HepG2 (cell line): ENCODE results near the gene BCL2L2. TPM values are rescaled to one million over a fixed set of nuclear protein-coding genes. Genes with fewer than 3 reads are reported as not detected.
A peak's percentile ranks its signal among the peaks of the same experiment; 100 is the strongest.

Source experiments
- AKNA ChIP-seq: sonication (generic); formaldehyde crosslinking; IDR thresholded peaks from 2 replicates; pipeline ENCODE4 v1.4.0; 2020; ENCODE audit warnings: missing genetic modification reagents, borderline replicate concordance
- KAT2B ChIP-seq: fragments of 150-350 bp; IDR thresholded peaks from 2 replicates; pipeline ENCODE4 v1.6.1; 2014; ENCODE audit warnings: low read depth, low read length, borderline replicate concordance
- NFYB ChIP-seq: sonication (generic); formaldehyde crosslinking; IDR thresholded peaks from 2 replicates; pipeline ENCODE4 v1.4.0; 2020; ENCODE audit warnings: missing genetic modification reagents
- PRDM4 ChIP-seq: sonication (generic); formaldehyde crosslinking; IDR thresholded peaks from 2 replicates; pipeline ENCODE4 v1.9.0; 2021; ENCODE audit warnings: missing genetic modification reagents, borderline replicate concordance
- SP1 ChIP-seq, 2 experiments: fragments of 450-650 bp in 1 of 2; sonication (generic) in 1 of 2; formaldehyde crosslinking in 1 of 2; IDR thresholded peaks; 2 replicates each; pipeline versions ENCODE4 v1.4.0 to v1.6.1; 2016 to 2020; ENCODE audit warnings: missing genetic modification reagents in 1 of 2
- SP2 ChIP-seq: sonication (generic); formaldehyde crosslinking; IDR thresholded peaks from 2 replicates; pipeline ENCODE4 v1.5.1; 2020; ENCODE audit warnings: mild to moderate bottlenecking, missing genetic modification reagents
- TRAFD1 ChIP-seq: sonication (generic); formaldehyde crosslinking; IDR thresholded peaks from 2 replicates; pipeline ENCODE4 v1.5.1; 2020; ENCODE audit warnings: missing genetic modification reagents, mild to moderate bottlenecking, borderline replicate concordance
- YEATS4 ChIP-seq: sonication (generic); formaldehyde crosslinking; IDR thresholded peaks from 2 replicates; pipeline ENCODE4 v1.4.0; 2020; ENCODE audit warnings: missing genetic modification reagents, borderline replicate concordance
- ZKSCAN5 ChIP-seq: sonication (generic); formaldehyde crosslinking; IDR thresholded peaks from 2 replicates; pipeline ENCODE4 v1.5.1; 2020; ENCODE audit warnings: mild to moderate bottlenecking, missing genetic modification reagents
- ZNF101 ChIP-seq: sonication (generic); formaldehyde crosslinking; IDR thresholded peaks from 2 replicates; pipeline ENCODE4 v1.4.0; 2020; ENCODE audit warnings: mild to moderate bottlenecking, low read depth, missing genetic modification reagents, borderline replicate concordance
- ZNF124 ChIP-seq: sonication (generic); formaldehyde crosslinking; IDR thresholded peaks from 2 replicates; pipeline ENCODE4 v1.4.0; 2020; ENCODE audit warnings: missing genetic modification reagents
- ZNF33B ChIP-seq: sonication (generic); formaldehyde crosslinking; IDR thresholded peaks from 2 replicates; pipeline ENCODE4 v1.5.1; 2020; ENCODE audit warnings: mild to moderate bottlenecking, missing genetic modification reagents
- ZNF567 ChIP-seq: sonication (generic); formaldehyde crosslinking; IDR thresholded peaks from 2 replicates; pipeline ENCODE4 v1.8.1; 2023; ENCODE audit warnings: mild to moderate bottlenecking, missing genetic modification reagents, borderline replicate concordance
- polyA plus RNA-seq, 8 experiments: library from polyadenylated mRNA; depleted of rRNA in 3 of 8; stranded (reverse) in 7 of 8; unstranded in 1 of 8; fragments of >200 nt; fragmentation: Illumina TruSeq in 4 of 8; extraction: Trizol in 4 of 8; gene quantifications; 2 replicates each; pipeline versions ENCODE4 v1.2.1 to v1.2.3, GENCODE V29; 2011 to 2016; ENCODE audit warnings: low read depth in 4 of 8, missing spikeins in 1 of 8, mixed read lengths in 1 of 8; ENCODE audit not compliant: insufficient read depth in 1 of 8
- total RNA-seq, 5 experiments: library from RNA; depleted of rRNA; stranded (reverse); fragments of >200 nt; fragmentation: Illumina TruSeq; extraction: Trizol; gene quantifications; 2 replicates each; pipeline ENCODE4 v1.2.3, GENCODE V29; 2016; ENCODE audit warnings: low read depth in 1 of 5

BCL2L2 gene
- total and polyA plus RNA-seq, 2 of the 13 experiments (the other 11 are each of a cell fraction or from before 2014, with no cell fraction given): 28.1 to 49.8 TPM

GRCh38 chr14:23302290-23303225 is 4.1 kb upstream of the BCL2L2 start, which contains the start of gene PPP1R3E (continued):
- peak; percentile 80; the same call in 1 of the 2 replicates for TF ChIP-seq ZNF33B
- TF ChIP-seq SP2 (CRISPR knock-in tag): no peak
- no peak for TF ChIP-seq AKNA (CRISPR knock-in tag)
- peak; percentile 59 for TF ChIP-seq ZNF124 (CRISPR knock-in tag)
- peak; percentile 11; the same call in 1 of the 2 replicates for TF ChIP-seq KAT2B
- TF ChIP-seq YEATS4 (CRISPR knock-in tag): peak; percentile 94
- peak; percentile 49 for TF ChIP-seq NFYB
- TF ChIP-seq ZNF101: 0 out of 2 replicates have a peak, but pooled peaks have one; percentile 53
- peak; percentile 96; the same call in 1 of the 2 replicates for TF ChIP-seq TRAFD1 (CRISPR knock-in tag)
- TF ChIP-seq SP1 (IDR thresholded peaks at IDR 0.05): no peak
- TF ChIP-seq SP1 (CRISPR knock-in tag; IDR thresholded peaks at IDR 0.05): peak; percentile 49
- 0 out of 2 replicates have a peak, but pooled peaks have one; percentile 43 for TF ChIP-seq ZKSCAN5 (CRISPR knock-in tag)
- TF ChIP-seq PRDM4 (CRISPR knock-in tag): 0 out of 2 replicates have a peak, but pooled peaks have one; percentile 15
- peak; percentile 97 for TF ChIP-seq ZNF567
